Neural crest cell (in vitro differentiated cells): ENCODE data around the gene MAGI2. TPM values are rescaled to one million over a fixed set of nuclear protein-coding genes. Genes with fewer than 3 reads are reported as not detected.

ENCODE experiments used
- DNase-seq: peaks from one replicate; pipeline ENCODE4 v3.0.0; 2021; ENCODE audit warnings: low read depth, mixed read lengths, low spot score
- H3K27ac Mint-ChIP-seq: one replicate; pipeline ENCODE4 v1.8.0; 2021; ENCODE audit warnings: mild to moderate bottlenecking, mixed read lengths; ENCODE audit not compliant: unreplicated experiment
- H3K27me3 Mint-ChIP-seq: 2 replicates; pipeline ENCODE4 v1.8.0; 2021; ENCODE audit warnings: low read depth, mild to moderate bottlenecking, mixed read lengths
- H3K36me3 Mint-ChIP-seq: 2 replicates; pipeline ENCODE4 v1.8.0; 2021; ENCODE audit warnings: low read depth, mild to moderate bottlenecking, mixed read lengths
- H3K4me1 Mint-ChIP-seq: 2 replicates; pipeline ENCODE4 v1.8.0; 2021; ENCODE audit warnings: mixed read lengths
- H3K4me3 Mint-ChIP-seq: one replicate; pipeline ENCODE4 v1.8.0; 2021; ENCODE audit warnings: mild to moderate bottlenecking, mixed read lengths
- H3K9me3 Mint-ChIP-seq: 2 replicates; pipeline ENCODE4 v1.8.0; 2021; ENCODE audit warnings: mixed read lengths
- total RNA-seq: library from RNA; stranded (reverse); gene quantifications from 2 replicates; pipeline ENCODE4 v1.2.1, GENCODE V29; 2021
- TF ChIP-seq, protein P1 (sequence below): fragments of 200-600 bp; sonication (generic); conservative IDR thresholded peaks from 2 replicates; pipeline ENCODE4 v1.5.0; 2021; ENCODE audit warnings: antibody characterized with exemption, mild to moderate bottlenecking

Gene MAGI2
- total RNA-seq, 1 donor from 2014 or later, result 10.0 TPM

DNA sequence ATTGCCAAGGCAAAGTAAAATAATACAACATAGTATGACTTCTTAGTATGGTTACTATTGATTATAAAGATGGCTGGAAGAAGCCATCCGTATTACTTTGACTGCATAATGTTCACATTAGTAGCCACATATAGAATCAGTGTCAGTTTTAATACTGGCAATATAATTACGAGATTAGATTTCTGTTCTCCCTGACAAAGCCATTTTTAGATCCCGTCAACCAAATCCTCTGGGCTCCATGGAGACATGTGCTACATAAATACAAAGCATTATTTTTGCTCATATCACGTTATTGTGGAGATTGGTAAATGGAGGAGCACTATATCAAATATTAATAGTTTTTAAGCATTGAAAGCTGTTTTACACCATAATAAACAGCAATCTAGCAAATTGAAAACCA lies 124.0 kb downstream of the MAGI2 start:
- no peaks in the 10 kb centered on the region for H3K36me3 Mint-ChIP-seq
- no peak overlapping the region for H3K27ac Mint-ChIP-seq
- TF ChIP-seq, protein P1, sequence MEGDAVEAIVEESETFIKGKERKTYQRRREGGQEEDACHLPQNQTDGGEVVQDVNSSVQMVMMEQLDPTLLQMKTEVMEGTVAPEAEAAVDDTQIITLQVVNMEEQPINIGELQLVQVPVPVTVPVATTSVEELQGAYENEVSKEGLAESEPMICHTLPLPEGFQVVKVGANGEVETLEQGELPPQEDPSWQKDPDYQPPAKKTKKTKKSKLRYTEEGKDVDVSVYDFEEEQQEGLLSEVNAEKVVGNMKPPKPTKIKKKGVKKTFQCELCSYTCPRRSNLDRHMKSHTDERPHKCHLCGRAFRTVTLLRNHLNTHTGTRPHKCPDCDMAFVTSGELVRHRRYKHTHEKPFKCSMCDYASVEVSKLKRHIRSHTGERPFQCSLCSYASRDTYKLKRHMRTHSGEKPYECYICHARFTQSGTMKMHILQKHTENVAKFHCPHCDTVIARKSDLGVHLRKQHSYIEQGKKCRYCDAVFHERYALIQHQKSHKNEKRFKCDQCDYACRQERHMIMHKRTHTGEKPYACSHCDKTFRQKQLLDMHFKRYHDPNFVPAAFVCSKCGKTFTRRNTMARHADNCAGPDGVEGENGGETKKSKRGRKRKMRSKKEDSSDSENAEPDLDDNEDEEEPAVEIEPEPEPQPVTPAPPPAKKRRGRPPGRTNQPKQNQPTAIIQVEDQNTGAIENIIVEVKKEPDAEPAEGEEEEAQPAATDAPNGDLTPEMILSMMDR, result no peak
- no peaks in the 10 kb centered on the region for H3K4me1 Mint-ChIP-seq
- H3K27me3 Mint-ChIP-seq, result no peaks in the 10 kb centered on the region
- no peaks in the 10 kb centered on the region for H3K9me3 Mint-ChIP-seq
- DNase-seq, result no peak
- H3K4me3 Mint-ChIP-seq, result no peak overlapping the region

DNA sequence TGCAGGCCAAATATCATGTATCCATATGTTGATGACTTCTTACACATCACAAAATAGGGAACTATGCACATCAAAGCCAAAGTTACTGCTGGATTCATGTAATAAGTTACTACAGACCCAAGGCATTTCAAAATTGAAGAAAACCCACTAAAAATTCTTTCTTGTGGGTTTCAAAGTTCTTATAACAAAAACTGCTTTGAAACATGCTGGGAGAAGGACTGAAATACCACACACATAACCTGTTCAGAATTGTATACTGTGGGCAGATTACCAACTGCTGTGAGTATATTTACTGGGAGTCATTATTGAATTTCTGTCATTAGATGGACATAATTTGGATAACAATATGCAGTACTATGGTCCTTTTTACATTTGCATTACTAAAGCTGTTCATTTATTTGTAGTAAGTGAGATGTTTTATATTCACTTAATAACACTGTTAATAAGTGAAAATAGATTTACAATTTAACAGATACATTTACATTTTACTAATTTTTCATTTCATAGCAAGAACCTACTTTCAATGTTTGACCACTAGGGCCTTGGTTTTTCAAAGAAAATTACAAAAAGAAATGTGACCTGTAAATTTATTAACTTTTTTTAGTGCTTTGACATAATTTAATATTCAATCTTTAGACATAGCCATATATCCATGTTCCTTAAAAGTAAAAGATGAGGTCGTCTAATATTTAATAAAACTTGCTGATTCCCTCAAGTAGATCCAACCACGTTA lies 132.6 kb downstream of the MAGI2 start:
- Mint-ChIP-seq H3K27me3 (no peaks in the 10 kb centered on the region), H3K4me1 (peaks cover 4% of the 10 kb centered on the region), H3K27ac (no peak overlapping the region), H3K4me3 (no peak overlapping the region), H3K9me3 (no peaks in the 10 kb centered on the region), H3K36me3 (no peaks in the 10 kb centered on the region)
- DNase-seq, result no peak
- TF ChIP-seq, protein P1, result no peak

DNA sequence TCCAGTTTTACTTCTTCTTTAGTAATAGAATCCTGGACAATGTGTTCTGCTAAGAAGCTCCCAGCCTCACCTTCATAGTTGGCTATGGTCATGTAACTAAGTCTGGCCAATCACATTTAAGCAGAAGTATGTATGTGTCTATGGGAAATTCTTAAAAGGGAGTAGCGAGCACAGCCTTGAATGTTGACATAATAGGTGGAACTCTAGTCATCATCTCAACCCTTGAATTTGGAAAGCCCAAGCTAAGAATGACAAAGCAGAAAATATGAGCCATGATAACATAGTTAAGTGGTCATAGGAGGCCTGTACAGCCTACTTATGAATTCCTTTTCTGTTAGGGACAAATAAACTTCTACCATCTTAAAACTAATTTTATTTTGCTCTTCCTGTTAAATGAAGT lies 134.1 kb downstream of the MAGI2 start:
- Mint-ChIP-seq H3K27me3 (no peaks in the 10 kb centered on the region), H3K9me3 (no peaks in the 10 kb centered on the region), H3K36me3 (no peaks in the 10 kb centered on the region), H3K27ac (no peak overlapping the region), H3K4me1 (peaks cover 4% of the 10 kb centered on the region), H3K4me3 (no peak overlapping the region)
- TF ChIP-seq, protein P1, result no peak
- DNase-seq, result no peak

DNA sequence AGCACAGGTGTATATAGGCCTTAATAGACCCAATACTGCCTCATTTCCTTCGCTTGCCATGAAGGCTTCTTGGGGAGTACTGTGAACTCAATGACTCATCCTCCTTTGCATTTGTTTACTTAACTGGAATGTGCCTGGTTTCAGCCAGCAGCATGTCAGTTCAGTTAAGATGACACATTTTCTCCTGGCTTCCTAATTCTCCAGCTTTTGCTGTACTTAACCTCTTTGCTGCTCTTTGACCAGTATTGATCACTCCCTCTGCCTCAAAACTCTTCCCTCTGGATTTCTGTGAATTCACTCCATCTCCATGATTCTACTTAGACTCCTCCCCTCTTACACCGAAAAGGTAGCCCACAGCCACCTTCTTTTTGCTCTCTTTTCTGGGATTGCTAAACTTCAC lies 135.7 kb downstream of the MAGI2 start:
- Mint-ChIP-seq H3K4me1 (peaks cover 4% of the 10 kb centered on the region), H3K27me3 (no peaks in the 10 kb centered on the region), H3K4me3 (no peak overlapping the region), H3K9me3 (no peaks in the 10 kb centered on the region), H3K27ac (no peak overlapping the region), H3K36me3 (no peaks in the 10 kb centered on the region)
- no peak for DNase-seq
- TF ChIP-seq, protein P1, result no peak

DNA sequence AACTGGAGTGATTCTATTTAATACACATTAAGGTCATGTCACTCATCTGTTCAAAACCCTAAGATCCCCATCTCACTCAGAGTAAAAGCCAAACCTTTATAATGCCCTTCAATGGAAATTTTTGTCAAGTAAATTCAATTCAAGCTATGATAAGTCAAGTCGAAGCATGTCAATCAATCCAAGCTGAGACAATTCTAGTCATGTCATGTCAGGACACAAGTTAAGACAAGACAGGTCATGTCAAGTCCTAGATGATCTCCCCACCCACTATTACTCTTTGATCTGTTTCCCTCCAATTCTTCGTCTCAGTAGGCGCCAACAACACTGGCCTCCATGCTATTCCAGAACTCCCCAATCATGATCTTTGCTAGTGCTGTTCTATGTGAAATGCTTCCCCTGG lies 141.4 kb downstream of the MAGI2 start:
- no peaks in the 10 kb centered on the region for H3K4me1 Mint-ChIP-seq
- no peaks in the 10 kb centered on the region for H3K9me3 Mint-ChIP-seq
- DNase-seq, result no peak
- no peaks in the 10 kb centered on the region for H3K27me3 Mint-ChIP-seq
- no peaks in the 10 kb centered on the region for H3K36me3 Mint-ChIP-seq
- H3K27ac Mint-ChIP-seq, result no peak overlapping the region
- TF ChIP-seq, protein P1, result no peak
- no peak overlapping the region for H3K4me3 Mint-ChIP-seq
